Adrenal gland (tissue), 12 donors: ENCODE results near the gene CDK16. TPM values are rescaled to one million over a fixed set of nuclear protein-coding genes. Genes with fewer than 3 reads are reported as not detected.

Source experiments
- DNase-seq, 7 donors: peaks; one replicate each; pipeline ENCODE4 v3.0.0-alpha.2; 2019 to 2020
- H3K27ac ChIP-seq, 5 donors: fragments of 200-600 bp; sonication (generic) in 4 of 5; 1 replicate in 3 of 5; 2 replicates in 2 of 5; pipeline versions ENCODE4 v1.5.1 to v1.8.0; 2016 to 2020; ENCODE audit warnings: mild to moderate bottlenecking in 1 of 5
- H3K27me3 ChIP-seq: fragments of 200-600 bp; 2 replicates; pipeline ENCODE4 v1.8.0; 2021
- H3K36me3 ChIP-seq, 2 donors: fragments of 200-600 bp; replicated peaks in 1 of 2; 1 replicate in 1 of 2; 2 replicates in 1 of 2; pipeline versions ENCODE4 v1.5.1 to v1.8.0; 2018 to 2022
- H3K4me1 ChIP-seq, 2 donors: fragments of 200-600 bp; replicated peaks in 1 of 2; 1 replicate in 1 of 2; 2 replicates in 1 of 2; pipeline versions ENCODE4 v1.5.1 to v1.8.0; 2018 to 2021
- H3K4me3 ChIP-seq, 4 donors: fragments of 200-600 bp; sonication (generic) in 3 of 4; one replicate each; pipeline ENCODE4 v1.5.1; 2016 to 2018
- H3K9me3 ChIP-seq, 3 donors: fragments of 200-600 bp; sonication (generic) in 1 of 3; replicated peaks in 1 of 3; 1 replicate in 2 of 3; 2 replicates in 1 of 3; pipeline versions ENCODE4 v1.5.1 to v1.8.0; 2016 to 2021
- CTCF ChIP-seq, 6 experiments: fragments of 450-650 bp in 4 of 6; fragments of 200-600 bp in 2 of 6; sonication (generic) in 1 of 6; IDR thresholded peaks; 1 replicate in 5 of 6; 2 replicates in 1 of 6; pipeline versions ENCODE4 v1.5.1 to v1.8.0; 2016 to 2021; ENCODE audit warnings: antibody characterized with exemption in 6 of 6, mild to moderate bottlenecking in 2 of 6, moderate library complexity in 1 of 6
- POLR2A ChIP-seq, 2 donors: fragments of 450-650 bp; IDR thresholded peaks; one replicate each; pipeline ENCODE4 v1.6.1; 2017; ENCODE audit warnings: antibody characterized with exemption in 2 of 2, mild to moderate bottlenecking in 2 of 2, moderate library complexity in 1 of 2
- whole genome bisulfite sequencing, 4 donors: extraction: QIAGEN DNeasy Blood & Tissue Kit in 2 of 4; methylation state at CpG; one replicate each; pipeline versions ENCODE4 v1.1.5 to v1.1.7; 2013 to 2017; 5-methylcytosine and 5-hydroxymethylcytosine counted together
- intact Hi-C, 2 donors: fragments of 100-400 bp; cut with DNase I; formaldehyde crosslinking; loops; one replicate each; pipeline versions ENCODE4 v1.14.1 to v1.15.0; 2022 to 2023
- polyA plus RNA-seq, 3 donors: library from polyadenylated mRNA; stranded (reverse); fragments of 200-250 nt in 2 of 3; fragments of 350-450 nt in 1 of 3; fragmentation: Illumina TruSeq in 1 of 3; extraction: RNeasy Lipid Tissue Mini Kit (QIAGEN cat#74804) in 1 of 3; gene quantifications; one replicate each; pipeline ENCODE4 v1.2.3, GENCODE V29; 2013 to 2014
- total RNA-seq, 9 donors: library from RNA; depleted of rRNA in 4 of 9; stranded (reverse); fragments of >200 nt in 4 of 9; fragments of 120-200 nt in 1 of 9; fragmentation: NEBNext Ultra II Directional in 1 of 9; extraction: Animal tissue kit (Norgen Biotek cat#: 25700) in 1 of 9; gene quantifications; one replicate each; pipeline versions ENCODE4 v1.1.0 to v1.2.4, GENCODE V29; 2013 to 2023
- donor health status: healthy with polysubstance abuse.
- donor health status: Bipolar disorder and iron deficiency.
- donor health status: DM: yes; HTN: yes; CAD: no.
- donor health status: DM: no; HTN: no; CAD: no.
- donor health status: DM: no; HTN: no; CAD: no.
- donor health status: DM: yes; HTN: yes; CAD: no.

CDK16 gene
- total and polyA plus RNA-seq, 12 donors, result 50.5 to 187 (median 115) TPM

- peak within 1 kb of the TSS; percentile 69 to 99 (median 93) for H3K27ac ChIP-seq
Observed at GRCh38 chrX:47193475-47194193, 24.8 kb upstream of the CDK16 start, which contains the start of gene UBA1. UBA1 (plus strand) TSS chrX:47193829; CDS start chrX:47198803, 4,974 bp downstream.

GRCh38 chrX:47194194-47194787, 24.2 kb upstream of the CDK16 start:
- H3K9me3 ChIP-seq, result no peaks in the 10 kb centered on the region
- peaks cover 0 to 9% of the 10 kb centered on the region in 2 donors for H3K36me3 ChIP-seq
- peaks cover 38 to 52% of the 10 kb centered on the region in 2 donors for H3K4me1 ChIP-seq
- H3K4me3 ChIP-seq, result peak overlapping the region in 2 of 4 donors; percentile 75 to 94
- 2 to 28% (median 15%) methylated on average over 8 to 14 of the region's 14 CpGs for WGBS, 4 donors
- TF ChIP-seq CTCF (IDR thresholded peaks at IDR 0.05), result no peak
- no peak for TF ChIP-seq POLR2A (IDR thresholded peaks at IDR 0.05)
- H3K27ac ChIP-seq, result peak overlapping the region; percentile 69 to 99 (median 93)
- intact Hi-C loops, result loop anchor here in 1 of 2 donors (10.0 kb wide), 2 partner anchors 191 to 331 kb away; no protein-coding TSS in a partner anchor
- H3K27me3 ChIP-seq, result no peaks in the 10 kb centered on the region
- DNase-seq, result no peak

More at GRCh38 chrX:47193475-47194193, 24.8 kb upstream of the CDK16 start, which contains the start of gene UBA1:
- WGBS, 4 donors, result 0% methylated on average over 8 to 50 of the region's 50 CpGs
- intact Hi-C loops, result loop anchor here in 1 of 2 donors (10.0 kb wide), 2 partner anchors 191 to 331 kb away; no protein-coding TSS in a partner anchor
- H3K9me3 ChIP-seq, result no peaks in the 10 kb centered on the region
- peak within 1 kb of the TSS in 3 of 4 donors; percentile 25 to 94 (median 75) for H3K4me3 ChIP-seq
- DNase-seq, result peak; percentile 94 to 99 (median 97)
- peaks cover 38 to 47% of the 10 kb centered on the region in 2 donors for H3K4me1 ChIP-seq
- H3K27me3 ChIP-seq, result no peaks in the 10 kb centered on the region
- peaks cover 0 to 3% of the 10 kb centered on the region in 2 donors for H3K36me3 ChIP-seq
- TF ChIP-seq POLR2A (IDR thresholded peaks at IDR 0.05), result peak; percentile 71 to 89
- peak; percentile 79 to 98 (median 90) for TF ChIP-seq CTCF (IDR thresholded peaks at IDR 0.05)

- Histone ChIP-seq H3K27me3 (no peaks in the 10 kb centered on the region), H3K4me1 (peaks cover 38 to 52% of the 10 kb centered on the region in 2 donors), H3K27ac (peak overlapping the region in 2 of 5 donors; percentile 41 to 62), H3K4me3 (no peak overlapping the region), H3K9me3 (no peaks in the 10 kb centered on the region), H3K36me3 (peaks cover 0 to 27% of the 10 kb centered on the region in 2 donors)
- DNase-seq, result no peak
- intact Hi-C loops, result loop anchor here in 1 of 2 donors (10.0 kb wide), 2 partner anchors 189 to 329 kb away; no protein-coding TSS in a partner anchor
- no peak for TF ChIP-seq CTCF (IDR thresholded peaks at IDR 0.05)
- TF ChIP-seq POLR2A (IDR thresholded peaks at IDR 0.05), result no peak
- WGBS, 4 donors, result 39 to 64% (median 51%) methylated on average over 3 of the region's 3 CpGs
Observed at GRCh38 chrX:47196098-47196497, 22.4 kb upstream of the CDK16 start.

- peaks cover 0 to 42% of the 10 kb centered on the region in 2 donors for H3K36me3 ChIP-seq
Observed at GRCh38 chrX:47197526-47197925, 21.0 kb upstream of the CDK16 start.

More at GRCh38 chrX:47197526-47197925, 21.0 kb upstream of the CDK16 start:
- Histone ChIP-seq H3K27ac (peak overlapping the region in 3 of 5 donors; percentile 54 to 74 (median 62)), H3K9me3 (no peaks in the 10 kb centered on the region), H3K27me3 (no peaks in the 10 kb centered on the region), H3K4me3 (no peak overlapping the region), H3K4me1 (peaks cover 38 to 51% of the 10 kb centered on the region in 2 donors)
- TF ChIP-seq POLR2A (IDR thresholded peaks at IDR 0.05) (no peak), CTCF (IDR thresholded peaks at IDR 0.05) (no peak)
- intact Hi-C loops, result loop anchor here in 1 of 2 donors (10.0 kb wide), 2 partner anchors 187 to 327 kb away; no protein-coding TSS in a partner anchor
- 19 to 58% (median 43%) methylated on average over 3 to 7 of the region's 7 CpGs for WGBS, 4 donors
- DNase-seq, result peak in 6 of 7 donors; percentile 57 to 70 (median 67)
